Thymus (tissue), 11 donors: ENCODE results near the gene ADRB1. TPM values are rescaled to one million over a fixed set of nuclear protein-coding genes. Genes with fewer than 3 reads are reported as not detected.

Source experiments
- DNase-seq, 9 donors: peaks; one replicate each; pipeline ENCODE4 v3.0.0-alpha.2; 2013; ENCODE audit warnings: low spot score in 9 of 9, low read depth in 6 of 9, missing footprints in 1 of 9
- H3K27ac ChIP-seq, 2 donors: one replicate each; pipeline ENCODE4 v1.5.1; 2013; ENCODE audit warnings: control low read depth in 1 of 2, low read depth in 1 of 2, low read length in 1 of 2, mild to moderate bottlenecking in 1 of 2, moderate library complexity in 1 of 2
- H3K27me3 ChIP-seq, 2 donors: one replicate each; pipeline ENCODE4 v1.5.1; 2013; ENCODE audit warnings: low read length in 1 of 2; ENCODE audit not compliant: control insufficient read depth in 2 of 2, insufficient read depth in 1 of 2
- H3K36me3 ChIP-seq, 2 donors: one replicate each; pipeline ENCODE4 v1.5.1; 2013; ENCODE audit warnings: low read length in 1 of 2, mild to moderate bottlenecking in 1 of 2, moderate library complexity in 1 of 2; ENCODE audit not compliant: control insufficient read depth in 2 of 2, insufficient read depth in 2 of 2
- H3K4me1 ChIP-seq, 2 donors: one replicate each; pipeline ENCODE4 v1.5.1; 2013; ENCODE audit warnings: low read length in 2 of 2; ENCODE audit not compliant: control insufficient read depth in 2 of 2, insufficient read depth in 2 of 2
- H3K4me3 ChIP-seq, 2 donors: one replicate each; pipeline ENCODE4 v1.5.1; 2013; ENCODE audit warnings: low read length in 2 of 2, control low read depth in 1 of 2, mild to moderate bottlenecking in 1 of 2
- H3K9me3 ChIP-seq, 2 donors: one replicate each; pipeline ENCODE4 v1.5.1; 2013; ENCODE audit warnings: low read length in 1 of 2, mild to moderate bottlenecking in 1 of 2; ENCODE audit not compliant: control insufficient read depth in 2 of 2, insufficient read depth in 1 of 2
- WGBS: extraction: QIAGEN DNeasy Blood & Tissue Kit; methylation state at CpG from one replicate; pipeline ENCODE4 v1.1.7; 2013; 5-methylcytosine and 5-hydroxymethylcytosine counted together
- polyA plus RNA-seq: library from polyadenylated mRNA; stranded (reverse); fragments of 200-250 nt; gene quantifications from one replicate; pipeline ENCODE4 v1.2.3, GENCODE V29; 2013
- total RNA-seq: library from RNA; stranded (reverse); fragments of 120-200 nt; gene quantifications from one replicate; pipeline ENCODE4 v1.2.4, GENCODE V29; 2013
- donor health status: healthy.

The ADRB1 gene
- total and polyA plus RNA-seq, 2 donors = 0.14 to 0.62 TPM

- H3K27ac ChIP-seq = no peak overlapping the region
- WGBS = 92% methylated on average over 5 of the region's 5 CpGs
- no peaks in the 10 kb centered on the region for H3K36me3 ChIP-seq
- H3K9me3 ChIP-seq = no peaks in the 10 kb centered on the region
- DNase-seq = no peak
- H3K4me3 ChIP-seq = no peak overlapping the region
- H3K27me3 ChIP-seq = no peaks in the 10 kb centered on the region
- H3K4me1 ChIP-seq = no peaks in the 10 kb centered on the region
Measured at GRCh38 chr10:114087255-114087654, 43.6 kb downstream of the ADRB1 start.

GRCh38 chr10:114087655-114088054 is 44.0 kb downstream of the ADRB1 start:
- no peaks in the 10 kb centered on the region for H3K36me3 ChIP-seq
- H3K27me3 ChIP-seq = no peaks in the 10 kb centered on the region
- no peak overlapping the region for H3K4me3 ChIP-seq
- WGBS = 92% methylated on average over 4 of the region's 4 CpGs
- H3K4me1 ChIP-seq = no peaks in the 10 kb centered on the region
- H3K9me3 ChIP-seq = no peaks in the 10 kb centered on the region
- DNase-seq = no peak
- H3K27ac ChIP-seq = no peak overlapping the region

GRCh38 chr10:114094795-114095194 is 51.1 kb downstream of the ADRB1 start:
- Histone ChIP-seq H3K4me3 (no peak overlapping the region), H3K4me1 (peaks cover 9 to 34% of the 10 kb centered on the region in 2 donors), H3K27ac (no peak overlapping the region), H3K9me3 (peaks cover 0 to 8% of the 10 kb centered on the region in 2 donors), H3K36me3 (no peaks in the 10 kb centered on the region), H3K27me3 (peaks cover 0 to 7% of the 10 kb centered on the region in 2 donors)
- DNase-seq = no peak
- 96% methylated on average over 3 of the region's 3 CpGs for WGBS

- peaks cover 3 to 17% of the 10 kb centered on the region in 2 donors for H3K27me3 ChIP-seq
- peaks cover 9 to 39% of the 10 kb centered on the region in 2 donors for H3K4me1 ChIP-seq
- WGBS = 43% methylated on average over 13 of the region's 13 CpGs
- H3K4me3 ChIP-seq = no peak overlapping the region
- no peaks in the 10 kb centered on the region for H3K36me3 ChIP-seq
- no peak overlapping the region for H3K27ac ChIP-seq
- H3K9me3 ChIP-seq = peaks cover 0 to 8% of the 10 kb centered on the region in 2 donors
- DNase-seq = peak in 3 of 9 donors; percentile 34 to 74 (median 52)
Measured at GRCh38 chr10:114095559-114096337, 52.1 kb downstream of the ADRB1 start.

Other genes with a start within 250 kb of the ADRB1 start
- 8.1 TPM for gene DCLRE1A, start 189.8 kb upstream of the ADRB1 start, total RNA-seq
- 5.4 TPM for gene DCLRE1A, start 189.8 kb upstream of the ADRB1 start, polyA plus RNA-seq
- gene NHLRC2, start 189.2 kb upstream of the ADRB1 start, total RNA-seq = 6.2 TPM
- 7.6 TPM for gene NHLRC2, start 189.2 kb upstream of the ADRB1 start, polyA plus RNA-seq
- gene CCDC186, start 130.3 kb downstream of the ADRB1 start, total RNA-seq = 18.7 TPM
- gene CCDC186, start 130.3 kb downstream of the ADRB1 start, polyA plus RNA-seq = 11.2 TPM
- 0.52 TPM for gene TDRD1, start 135.5 kb downstream of the ADRB1 start, total RNA-seq
- 0.07 TPM for gene TDRD1, start 135.5 kb downstream of the ADRB1 start, polyA plus RNA-seq
- 7.0 TPM for gene VWA2, start 195.4 kb downstream of the ADRB1 start, total RNA-seq
- 0.46 TPM for gene VWA2, start 195.4 kb downstream of the ADRB1 start, polyA plus RNA-seq